Measurements from ENCODE around the gene TMEM163. TPM values are rescaled to one million over a fixed set of nuclear protein-coding genes. Genes with fewer than 3 reads are reported as not detected.

The TMEM163 gene
- total and polyA plus RNA-seq, 9 donors, result 0.24 to 3.6 (median 1.5) TPM

GRCh38 chr2:134667081-134667480 is 51.7 kb downstream of the TMEM163 start:
- H3K36me3 ChIP-seq, result no peaks in the 10 kb centered on the region
- TF ChIP-seq POLR2A (IDR thresholded peaks at IDR 0.05) (no peak), CTCF (IDR thresholded peaks at IDR 0.05) (no peak), EP300 (IDR thresholded peaks at IDR 0.05) (no peak)
- intact Hi-C loops (cut with DNase I), result no loop called here
- H3K4me1 ChIP-seq (ENCODE audit: insufficient read depth), result peaks cover 11% of the 10 kb centered on the region
- no peak for DNase-seq
- H3K9me3 ChIP-seq, result no peaks in the 10 kb centered on the region
- H3K4me3 ChIP-seq, result no peak overlapping the region
- WGBS, 3 donors, result 93 to 95% (median 94%) methylated on average over 4 of the region's 4 CpGs
- H3K27me3 ChIP-seq, result no peaks in the 10 kb centered on the region
- no peak overlapping the region for H3K27ac ChIP-seq

- Histone ChIP-seq H3K27me3 (no peaks in the 10 kb centered on the region), H3K4me3 (no peak overlapping the region), H3K9me3 (no peaks in the 10 kb centered on the region), H3K4me1 (ENCODE audit: insufficient read depth) (peaks cover 7% of the 10 kb centered on the region), H3K27ac (no peak overlapping the region), H3K36me3 (no peaks in the 10 kb centered on the region)
- no peak for DNase-seq
- WGBS, 3 donors, result 70 to 75% (median 70%) methylated on average over 7 of the region's 7 CpGs
- no peak for TF ChIP-seq EP300 (IDR thresholded peaks at IDR 0.05)
- TF ChIP-seq POLR2A (IDR thresholded peaks at IDR 0.05), result no peak
- TF ChIP-seq CTCF (IDR thresholded peaks at IDR 0.05), result no peak
- intact Hi-C loops (cut with DNase I), result no loop called here
Observed at GRCh38 chr2:134665727-134666506, 52.9 kb downstream of the TMEM163 start.

- H3K27me3 ChIP-seq, result no peaks in the 10 kb centered on the region
- H3K36me3 ChIP-seq, result no peaks in the 10 kb centered on the region
- no peaks in the 10 kb centered on the region for H3K9me3 ChIP-seq
- H3K4me3 ChIP-seq, result no peak overlapping the region
- intact Hi-C loops (cut with DNase I), result no loop called here
- 88 to 92% (median 92%) methylated on average over 8 of the region's 8 CpGs for WGBS, 3 donors
- no peak overlapping the region for H3K27ac ChIP-seq
- no peaks in the 10 kb centered on the region for H3K4me1 ChIP-seq (ENCODE audit: insufficient read depth)
- TF ChIP-seq EP300 (IDR thresholded peaks at IDR 0.05), result no peak
- no peak for TF ChIP-seq CTCF (IDR thresholded peaks at IDR 0.05)
- no peak for TF ChIP-seq POLR2A (IDR thresholded peaks at IDR 0.05)
- no peak for DNase-seq
Observed at GRCh38 chr2:134663451-134664450, 55.0 kb downstream of the TMEM163 start.

- H3K4me1 ChIP-seq (ENCODE audit: insufficient read depth), result no peaks in the 10 kb centered on the region
- no peak overlapping the region for H3K4me3 ChIP-seq
- H3K27me3 ChIP-seq, result no peaks in the 10 kb centered on the region
- WGBS, 3 donors, result 88 to 100% (median 95%) methylated on average over 1 of the region's 1 CpG
- no peaks in the 10 kb centered on the region for H3K9me3 ChIP-seq
- DNase-seq, result no peak
- intact Hi-C loops (cut with DNase I), result no loop called here
- H3K36me3 ChIP-seq, result no peaks in the 10 kb centered on the region
- no peak overlapping the region for H3K27ac ChIP-seq
- TF ChIP-seq POLR2A (IDR thresholded peaks at IDR 0.05), result no peak
- TF ChIP-seq CTCF (IDR thresholded peaks at IDR 0.05), result no peak
- TF ChIP-seq EP300 (IDR thresholded peaks at IDR 0.05), result no peak
Observed at GRCh38 chr2:134662751-134663150, 56.0 kb downstream of the TMEM163 start.
